Prostate gland (tissue), 2 donors: ENCODE data around the gene POLR3B. TPM values are rescaled to one million over a fixed set of nuclear protein-coding genes. Genes with fewer than 3 reads are reported as not detected.

Source experiments
- DNase-seq: peaks from one replicate; pipeline ENCODE4 v3.0.0-alpha.2; 2019; ENCODE audit warnings: low spot score
- H3K27ac ChIP-seq, 2 donors: fragments of 200-600 bp; sonication (generic); 2 replicates each; pipeline ENCODE4 v1.5.1; 2017 to 2019
- H3K27me3 ChIP-seq: fragments of 200-600 bp; sonication (generic); replicated peaks from 2 replicates; pipeline ENCODE4 v1.5.1; 2019; ENCODE audit not compliant: insufficient read depth
- H3K36me3 ChIP-seq, 2 donors: fragments of 200-600 bp; sonication (generic); 1 replicate in 1 of 2; 2 replicates in 1 of 2; pipeline versions ENCODE4 v1.5.1 to v1.8.1; 2017 to 2019
- H3K4me1 ChIP-seq: fragments of 200-600 bp; sonication (generic); replicated peaks from 2 replicates; pipeline ENCODE4 v1.5.1; 2019
- H3K4me3 ChIP-seq, 2 donors: fragments of 200-600 bp; sonication (generic); 2 replicates each; pipeline ENCODE4 v1.5.1; 2017 to 2019
- H3K9me3 ChIP-seq: fragments of 200-600 bp; sonication (generic); 2 replicates; pipeline ENCODE4 v1.5.1; 2017
- POLR2A ChIP-seq: fragments of 450-650 bp; IDR thresholded peaks from one replicate; pipeline ENCODE4 v1.6.1; 2016; ENCODE audit warnings: antibody characterized with exemption, mild to moderate bottlenecking
- POLR2AphosphoS5 ChIP-seq: sonication (generic); formaldehyde crosslinking; IDR thresholded peaks from one replicate; pipeline ENCODE4 v1.6.1; 2017; ENCODE audit warnings: antibody characterized with exemption
- WGBS: methylation state at CpG from one replicate; pipeline ENCODE4 v1.1.5; 2018; 5-methylcytosine and 5-hydroxymethylcytosine counted together
- intact Hi-C: fragments of 100-400 bp; cut with DNase I; formaldehyde crosslinking; loops from one replicate; pipeline ENCODE4 v1.14.2; 2022
- total RNA-seq, 2 donors: library from RNA; depleted of rRNA; stranded (reverse); fragments of >200 nt; gene quantifications; one replicate each; pipeline ENCODE4 v1.1.0, GENCODE V29; 2016
- TF ChIP-seq, protein P1 (sequence below), 4 experiments: fragments of 200-600 bp in 2 of 4; fragments of 450-650 bp in 2 of 4; sonication (generic) in 2 of 4; IDR thresholded peaks; 1 replicate in 3 of 4; 2 replicates in 1 of 4; pipeline ENCODE4 v1.5.1; 2016 to 2019; ENCODE audit warnings: antibody characterized with exemption in 4 of 4, mild to moderate bottlenecking in 2 of 4, moderate library complexity in 2 of 4

Gene POLR3B
- total RNA-seq, 2 donors from 2014 or later, result 8.6 to 9.5 TPM

GRCh38 chr12:106321139-106321850 lies 36.3 kb upstream of the POLR3B start:
- no peaks in the 10 kb centered on the region for H3K27me3 ChIP-seq
- TF ChIP-seq, protein P1, sequence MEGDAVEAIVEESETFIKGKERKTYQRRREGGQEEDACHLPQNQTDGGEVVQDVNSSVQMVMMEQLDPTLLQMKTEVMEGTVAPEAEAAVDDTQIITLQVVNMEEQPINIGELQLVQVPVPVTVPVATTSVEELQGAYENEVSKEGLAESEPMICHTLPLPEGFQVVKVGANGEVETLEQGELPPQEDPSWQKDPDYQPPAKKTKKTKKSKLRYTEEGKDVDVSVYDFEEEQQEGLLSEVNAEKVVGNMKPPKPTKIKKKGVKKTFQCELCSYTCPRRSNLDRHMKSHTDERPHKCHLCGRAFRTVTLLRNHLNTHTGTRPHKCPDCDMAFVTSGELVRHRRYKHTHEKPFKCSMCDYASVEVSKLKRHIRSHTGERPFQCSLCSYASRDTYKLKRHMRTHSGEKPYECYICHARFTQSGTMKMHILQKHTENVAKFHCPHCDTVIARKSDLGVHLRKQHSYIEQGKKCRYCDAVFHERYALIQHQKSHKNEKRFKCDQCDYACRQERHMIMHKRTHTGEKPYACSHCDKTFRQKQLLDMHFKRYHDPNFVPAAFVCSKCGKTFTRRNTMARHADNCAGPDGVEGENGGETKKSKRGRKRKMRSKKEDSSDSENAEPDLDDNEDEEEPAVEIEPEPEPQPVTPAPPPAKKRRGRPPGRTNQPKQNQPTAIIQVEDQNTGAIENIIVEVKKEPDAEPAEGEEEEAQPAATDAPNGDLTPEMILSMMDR (IDR thresholded peaks at IDR 0.05), result no peak
- no peaks in the 10 kb centered on the region for H3K4me1 ChIP-seq
- 80% methylated on average over 7 of the region's 7 CpGs for WGBS
- H3K9me3 ChIP-seq, result no peaks in the 10 kb centered on the region
- no peak for DNase-seq
- no peak overlapping the region for H3K27ac ChIP-seq
- no peak overlapping the region for H3K4me3 ChIP-seq
- peaks cover 0 to 24% of the 10 kb centered on the region in 2 donors for H3K36me3 ChIP-seq
- intact Hi-C loops, result no loop called here

GRCh38 chr12:106323537-106323936 lies 34.0 kb upstream of the POLR3B start:
- Histone ChIP-seq H3K9me3 (no peaks in the 10 kb centered on the region), H3K27me3 (no peaks in the 10 kb centered on the region), H3K4me1 (no peaks in the 10 kb centered on the region), H3K36me3 (peaks cover 0 to 18% of the 10 kb centered on the region in 2 donors), H3K27ac (no peak overlapping the region), H3K4me3 (no peak overlapping the region)
- intact Hi-C loops, result no loop called here
- whole genome bisulfite sequencing, result 97% methylated on average over 2 of the region's 2 CpGs
- TF ChIP-seq, protein P1 (IDR thresholded peaks at IDR 0.05), result no peak
- TF ChIP-seq POLR2AphosphoS5 (no peak), POLR2A (no peak)
- DNase-seq, result no peak

DNA sequence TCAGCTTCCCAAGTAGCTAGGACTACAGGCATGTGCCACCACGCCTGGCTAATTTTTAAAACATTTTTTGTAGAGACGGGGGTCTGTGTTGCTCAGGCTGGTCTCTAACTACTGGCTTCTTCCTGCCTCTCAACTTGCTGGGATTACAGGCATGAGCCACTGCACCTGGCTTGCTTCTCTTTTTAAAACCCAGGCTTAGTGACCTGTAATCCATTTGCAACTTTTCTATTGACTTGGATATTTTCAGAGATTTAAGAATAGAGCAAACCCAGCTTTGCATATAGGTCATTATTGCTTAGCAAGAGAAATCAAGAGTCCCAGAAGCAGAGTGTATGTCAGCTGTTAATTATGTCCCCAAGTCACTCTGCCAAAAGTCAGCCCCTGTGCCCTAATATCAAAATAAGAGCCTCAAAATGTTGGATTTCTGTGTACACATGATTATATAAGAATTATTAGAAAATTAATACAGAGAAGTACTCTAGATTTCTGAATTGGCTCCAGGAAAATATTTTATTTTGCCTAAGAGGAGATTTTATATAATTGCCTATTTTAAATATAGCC lies 30.2 kb upstream of the POLR3B start:
- no peaks in the 10 kb centered on the region for H3K9me3 ChIP-seq
- H3K36me3 ChIP-seq, result no peaks in the 10 kb centered on the region
- no peaks in the 10 kb centered on the region for H3K4me1 ChIP-seq
- intact Hi-C loops, result no loop called here
- no peaks in the 10 kb centered on the region for H3K27me3 ChIP-seq
- TF ChIP-seq, protein P1 (IDR thresholded peaks at IDR 0.05), result no peak
- TF ChIP-seq POLR2AphosphoS5, result no peak
- no peak for TF ChIP-seq POLR2A
- DNase-seq, result no peak
- no peak overlapping the region for H3K4me3 ChIP-seq
- H3K27ac ChIP-seq, result no peak overlapping the region
- 92% methylated on average over 2 of the region's 2 CpGs for WGBS

- Histone ChIP-seq H3K4me3 (no peak overlapping the region), H3K4me1 (no peaks in the 10 kb centered on the region), H3K27ac (no peak overlapping the region), H3K9me3 (no peaks in the 10 kb centered on the region), H3K27me3 (no peaks in the 10 kb centered on the region), H3K36me3 (no peaks in the 10 kb centered on the region)
- intact Hi-C loops, result no loop called here
- no peak for DNase-seq
- 85% methylated on average over 7 of the region's 7 CpGs for WGBS
- no peak for TF ChIP-seq POLR2AphosphoS5
- TF ChIP-seq, protein P1 (IDR thresholded peaks at IDR 0.05), result no peak
- no peak for TF ChIP-seq POLR2A
Measured at GRCh38 chr12:106328735-106329134, 28.8 kb upstream of the POLR3B start.
